ENCODE measurements around the gene SPRED1.
"Not testable (repeated sequence)": the region's sequence is repeated elsewhere in the genome, so short reads cannot be mapped to it uniquely, and the experiment has no call there.

Gene SPRED1

DNA sequence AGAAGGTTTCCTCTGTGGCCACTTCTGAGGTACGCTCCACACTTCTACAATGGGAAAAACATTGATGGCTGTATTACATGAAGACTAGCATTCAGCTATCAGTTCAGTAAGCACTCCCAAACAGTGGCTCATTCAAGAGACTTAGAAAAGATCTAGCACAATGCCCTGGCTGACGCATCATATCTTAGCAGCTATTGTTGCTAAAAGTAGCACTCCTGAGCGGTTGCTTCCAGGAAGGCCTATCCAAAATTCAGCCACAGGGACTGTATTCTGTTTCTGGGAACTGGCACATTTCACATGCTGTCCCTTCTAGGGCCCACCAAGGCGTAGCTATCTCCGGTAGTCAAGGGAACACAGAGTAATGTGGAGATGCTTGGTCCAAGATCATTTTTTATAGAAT is 21.2 kb upstream of the SPRED1 start:
- peak in 13 of 56 donors; percentile 7 to 44 (median 20) for DNase-seq

DNA sequence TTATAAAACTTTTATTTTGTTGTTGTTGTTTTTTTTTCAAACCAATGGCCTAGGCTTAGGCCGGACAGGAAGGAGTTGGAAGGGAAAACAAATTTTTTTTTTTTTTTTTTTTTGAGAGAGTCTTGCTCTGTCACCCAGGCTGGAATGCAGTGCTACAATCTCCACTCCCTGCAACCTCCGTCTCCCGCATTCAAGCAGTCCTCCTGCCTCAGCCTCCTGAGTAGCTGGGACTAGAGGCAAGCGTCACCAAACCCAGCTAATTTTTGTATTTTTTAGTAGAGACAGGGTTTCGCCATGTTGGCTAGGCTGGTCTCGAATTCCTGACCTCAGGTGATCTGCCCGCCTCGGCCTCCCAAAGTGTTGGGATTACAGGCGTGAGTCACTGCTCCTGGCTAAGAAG is 15.6 kb upstream of the SPRED1 start:
- not testable (repeated sequence) for DNase-seq

DNA sequence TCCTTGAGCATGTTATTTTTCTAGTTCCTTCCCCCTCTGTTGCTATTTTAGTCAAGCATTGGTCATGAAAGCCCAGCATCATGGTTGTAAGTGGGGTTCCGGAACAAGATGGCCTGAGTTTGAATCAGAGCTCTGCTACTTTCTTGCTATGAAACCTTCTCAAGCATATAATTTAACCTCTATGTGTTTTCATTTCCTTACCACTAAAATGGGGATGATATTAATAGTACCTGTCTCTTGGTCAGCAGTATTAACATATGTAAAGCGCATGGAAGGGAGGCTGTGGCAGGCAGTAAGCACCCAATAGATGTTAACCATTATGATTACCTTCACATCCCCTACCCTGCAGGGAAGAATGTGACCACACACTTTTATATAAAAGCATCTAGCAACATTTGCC is 14.3 kb upstream of the SPRED1 start:
- no peak for DNase-seq

DNA sequence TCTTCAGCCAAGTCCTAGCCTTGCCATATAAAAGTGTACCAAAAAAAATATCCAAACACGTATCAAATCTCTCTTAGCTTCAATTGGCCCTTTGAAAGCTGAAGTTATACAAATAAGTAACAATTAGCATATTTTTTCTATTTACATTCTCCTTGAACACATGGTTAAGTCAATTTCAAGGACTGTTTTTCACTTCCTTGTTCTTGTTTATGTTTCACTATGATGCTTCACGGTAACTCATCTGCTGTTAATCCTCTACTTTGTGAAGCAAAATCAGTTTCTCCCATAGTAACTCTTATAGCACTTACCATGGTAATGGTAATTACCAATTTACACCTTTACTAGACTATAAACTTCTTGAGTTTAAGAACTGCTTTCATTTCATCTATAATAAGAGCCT is 10.6 kb upstream of the SPRED1 start:
- DNase-seq, result no peak

DNA sequence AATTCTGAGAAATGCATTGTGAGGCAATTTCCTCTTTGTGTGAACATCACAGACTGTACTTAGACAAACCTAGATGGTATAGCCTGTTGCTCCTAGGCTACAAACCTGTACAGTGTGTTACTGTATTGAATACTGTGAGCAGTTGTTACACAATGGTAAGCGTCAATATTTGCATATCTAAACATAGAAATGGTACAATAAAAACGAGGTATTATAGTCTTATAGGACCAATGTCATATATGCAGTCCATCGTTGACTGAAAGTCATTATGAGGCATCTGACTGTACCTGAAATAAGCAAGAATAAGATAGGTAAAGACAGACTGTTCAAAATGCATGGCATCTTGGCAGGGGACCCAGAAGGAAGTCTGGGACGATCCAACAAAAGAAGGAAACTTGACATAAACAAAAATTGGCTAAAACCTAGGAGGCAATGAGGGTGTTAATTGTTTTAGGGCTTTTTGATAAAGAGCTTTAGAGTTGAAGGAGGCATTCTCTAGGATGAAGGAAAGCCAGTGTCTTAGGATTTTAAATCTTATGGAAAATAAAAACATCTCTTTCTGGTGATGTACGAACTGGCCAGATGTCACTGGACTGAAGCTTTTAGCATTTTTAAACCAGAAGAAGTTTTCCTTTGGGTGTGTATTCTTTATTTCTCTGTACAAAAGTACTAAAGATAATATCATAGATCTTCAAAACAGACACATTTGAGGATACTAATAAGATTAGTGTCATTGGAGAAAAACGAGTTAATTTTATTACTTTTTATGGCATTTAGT is 9.2 kb upstream of the SPRED1 start:
- no peak for DNase-seq

DNA sequence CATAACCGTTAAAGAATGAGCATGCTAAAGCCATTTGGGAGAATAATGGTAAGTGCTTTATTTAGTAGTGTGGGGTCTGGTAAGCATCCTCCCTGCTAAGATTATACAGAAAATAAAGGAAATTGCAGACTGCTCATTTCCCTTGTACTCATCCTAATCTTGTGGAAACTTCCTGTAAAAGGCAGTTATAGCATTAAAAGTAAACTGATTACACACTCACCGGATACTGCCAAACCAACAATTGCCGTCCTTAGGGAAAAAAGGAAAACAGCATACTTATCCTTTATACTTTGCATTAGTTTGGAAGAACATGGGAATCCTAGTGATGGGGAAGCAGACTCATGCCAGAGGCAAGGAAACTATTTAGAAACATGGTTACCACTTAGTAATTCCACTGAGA is 5.3 kb upstream of the SPRED1 start:
- no peak for DNase-seq

DNA sequence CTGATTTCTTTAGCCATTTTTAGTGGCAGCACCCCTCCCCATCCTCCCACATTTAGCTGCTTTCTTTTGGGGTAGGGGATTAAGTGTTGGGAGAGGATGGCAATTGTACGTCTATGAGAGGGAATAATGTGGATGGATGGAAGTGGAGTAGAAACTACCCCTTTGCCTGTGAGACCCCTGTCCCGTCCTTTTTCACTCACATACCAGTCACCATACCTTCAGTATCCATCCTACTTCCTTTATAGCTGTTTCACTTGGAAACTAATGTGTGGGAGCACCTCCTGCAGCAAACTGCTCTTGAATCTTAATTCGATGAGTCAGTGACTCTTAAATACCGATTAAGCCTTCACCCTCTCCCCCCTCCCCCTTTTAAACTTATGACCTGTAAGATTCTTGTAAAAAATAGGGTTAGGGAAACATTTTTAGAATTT is 730 bp downstream of the SPRED1 start:
- peak in 9 of 56 donors; percentile 9 to 48 (median 35) for DNase-seq

DNA sequence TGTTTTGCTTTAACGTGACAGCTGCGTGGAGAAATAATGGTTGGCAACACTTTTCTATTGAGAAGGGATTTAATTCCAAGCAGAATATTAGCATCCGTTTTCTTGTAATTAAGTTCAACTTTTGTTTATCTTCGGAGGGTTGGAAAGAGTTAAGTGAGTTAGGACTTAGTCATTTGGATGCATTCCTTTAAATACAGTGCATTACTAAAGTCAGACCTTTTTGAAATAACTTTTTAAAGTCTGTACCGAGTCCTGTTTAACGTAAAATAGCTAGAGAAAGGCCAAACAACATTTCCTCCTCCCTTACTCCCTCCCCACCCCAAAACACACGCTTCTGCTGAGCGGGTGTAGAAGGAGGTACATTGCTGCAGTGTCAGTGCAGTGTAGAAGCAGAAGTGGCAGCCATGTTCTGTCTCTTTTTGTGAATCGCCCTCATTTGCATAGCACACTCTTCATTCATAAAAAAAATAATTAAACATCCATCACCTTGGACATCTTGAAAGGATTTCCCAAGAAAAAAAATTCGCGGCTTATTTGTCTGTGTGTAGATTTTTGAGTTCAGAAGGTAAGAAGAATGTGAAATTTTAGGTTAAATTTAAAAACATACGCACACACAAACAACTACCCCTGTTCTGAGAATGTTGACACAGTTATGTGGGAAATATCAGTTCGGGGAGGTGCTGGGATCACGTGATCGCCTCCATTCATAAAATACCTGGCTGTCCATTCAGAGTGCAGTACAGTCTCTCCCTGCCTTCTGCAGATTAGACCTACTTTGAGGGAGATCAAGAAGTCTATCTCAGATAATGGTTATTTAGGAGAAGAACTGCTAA is 1.6 kb downstream of the SPRED1 start:
- peak in 38 of 56 donors; percentile 3 to 61 (median 22) for DNase-seq

DNA sequence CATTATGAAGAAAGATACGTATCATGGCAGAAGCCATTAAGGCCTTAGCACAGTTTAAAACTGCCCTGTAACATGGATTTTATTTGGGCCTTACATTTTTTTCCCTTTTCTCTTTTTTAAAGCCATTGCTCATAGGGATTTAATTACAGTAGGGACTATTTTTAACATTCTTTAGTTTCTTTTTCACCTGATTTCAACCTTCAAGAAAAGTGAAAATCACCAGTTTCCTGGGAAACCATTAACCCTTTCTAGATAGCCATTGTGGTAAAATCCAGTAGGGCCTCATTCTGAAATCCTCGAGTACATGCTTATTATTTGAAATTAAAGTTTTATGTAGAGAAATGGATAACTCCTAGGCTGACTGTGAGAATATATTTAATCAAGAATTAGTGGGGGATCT is 3.1 kb downstream of the SPRED1 start:
- no peak for DNase-seq

DNA sequence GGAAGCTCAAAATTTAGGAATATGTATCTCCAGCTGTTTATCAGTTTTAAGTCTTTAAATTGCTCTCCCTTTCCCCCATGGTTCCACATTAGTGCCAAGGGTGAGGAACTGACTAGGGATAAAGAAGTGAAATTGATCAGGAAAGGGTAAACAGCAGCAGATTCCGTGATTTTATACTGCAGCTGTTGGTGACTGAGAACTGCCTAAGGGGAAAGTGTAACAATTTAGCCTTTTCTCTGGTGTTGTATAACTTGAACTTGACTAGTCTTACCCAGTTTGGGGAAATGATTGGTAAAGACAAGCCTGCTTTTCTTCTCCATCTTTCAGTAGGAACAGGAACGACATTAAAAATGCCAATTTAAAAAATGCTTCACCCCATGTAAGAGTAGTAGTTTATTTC is 5.0 kb downstream of the SPRED1 start:
- no peak for DNase-seq

DNA sequence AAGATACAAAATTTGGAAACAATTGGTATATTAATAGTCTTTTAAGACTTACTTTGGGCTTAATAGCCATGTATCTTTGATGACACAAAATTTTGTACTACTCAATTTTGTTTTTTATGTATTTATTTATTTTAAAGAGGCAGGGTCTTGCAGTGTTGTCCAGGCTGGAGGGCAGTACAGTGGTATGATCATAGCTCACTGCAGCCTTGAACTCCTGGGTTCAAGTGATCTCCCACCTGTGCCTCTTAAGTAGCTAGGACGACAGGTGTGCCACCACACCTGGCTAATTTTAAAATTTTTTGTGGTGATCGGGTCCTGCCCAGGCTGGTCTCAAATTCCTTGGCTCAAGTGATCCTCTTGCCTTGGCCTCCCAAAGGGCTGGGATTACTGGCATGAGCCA is 6.5 kb downstream of the SPRED1 start:
- no peak for DNase-seq

DNA sequence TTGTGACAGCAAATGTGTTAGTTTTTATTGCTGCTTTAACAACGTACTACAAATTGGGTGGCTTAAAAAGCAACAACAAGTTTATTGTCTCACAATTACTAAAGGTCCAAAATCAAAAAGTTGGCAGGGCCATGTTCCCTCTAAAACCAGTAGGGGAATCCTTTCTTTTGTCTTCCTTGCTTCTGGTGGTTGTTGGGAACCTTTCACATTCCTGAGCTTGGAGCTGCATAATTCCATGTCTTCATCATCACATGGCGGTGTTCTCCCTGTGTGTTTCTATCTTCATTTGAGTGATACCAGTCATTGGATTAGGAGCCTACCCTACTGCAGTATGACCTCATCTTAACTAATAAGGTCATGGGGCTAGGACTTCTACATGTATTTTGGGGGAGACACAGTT is 7.4 kb downstream of the SPRED1 start:
- DNase-seq, result no peak

DNA sequence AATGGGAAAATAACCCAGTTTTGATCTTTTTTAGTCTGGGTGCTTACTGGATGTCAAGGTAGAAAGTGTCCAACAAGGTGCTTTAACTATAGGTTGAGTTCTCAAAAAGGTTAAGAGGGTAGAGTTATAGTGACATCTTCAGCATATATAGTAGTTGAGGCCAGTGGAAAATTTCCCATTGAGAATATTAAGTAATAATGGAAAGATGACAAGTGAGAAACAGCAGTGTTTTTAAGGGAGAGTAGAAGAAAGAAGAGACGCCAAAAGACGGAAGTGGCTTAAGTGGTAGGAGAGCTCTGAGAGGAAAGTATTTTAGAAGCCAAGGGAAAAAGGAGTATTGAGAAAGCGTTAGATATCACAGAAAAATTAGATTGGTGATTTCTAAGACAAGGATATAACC is 10.6 kb downstream of the SPRED1 start:
- no peak for DNase-seq

DNA sequence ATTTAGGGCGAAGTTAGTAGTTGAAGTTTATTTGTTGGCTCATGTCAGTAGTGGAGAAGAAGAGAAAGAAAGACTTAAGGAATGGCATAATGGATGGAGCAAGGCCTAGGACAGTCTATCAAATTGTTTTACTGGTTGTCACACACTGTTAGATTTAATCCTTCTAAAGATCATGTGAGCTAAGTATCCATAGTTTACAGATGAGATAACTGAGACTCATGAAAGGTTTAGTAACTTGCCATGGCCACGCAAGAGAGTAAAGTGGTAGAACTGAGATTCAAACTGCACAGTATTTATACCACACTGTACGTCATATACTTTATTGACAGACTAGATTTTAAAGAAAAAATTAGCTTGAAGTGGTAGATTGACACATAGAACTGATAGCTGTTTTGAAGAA is 11.4 kb downstream of the SPRED1 start:
- no peak for DNase-seq

DNA sequence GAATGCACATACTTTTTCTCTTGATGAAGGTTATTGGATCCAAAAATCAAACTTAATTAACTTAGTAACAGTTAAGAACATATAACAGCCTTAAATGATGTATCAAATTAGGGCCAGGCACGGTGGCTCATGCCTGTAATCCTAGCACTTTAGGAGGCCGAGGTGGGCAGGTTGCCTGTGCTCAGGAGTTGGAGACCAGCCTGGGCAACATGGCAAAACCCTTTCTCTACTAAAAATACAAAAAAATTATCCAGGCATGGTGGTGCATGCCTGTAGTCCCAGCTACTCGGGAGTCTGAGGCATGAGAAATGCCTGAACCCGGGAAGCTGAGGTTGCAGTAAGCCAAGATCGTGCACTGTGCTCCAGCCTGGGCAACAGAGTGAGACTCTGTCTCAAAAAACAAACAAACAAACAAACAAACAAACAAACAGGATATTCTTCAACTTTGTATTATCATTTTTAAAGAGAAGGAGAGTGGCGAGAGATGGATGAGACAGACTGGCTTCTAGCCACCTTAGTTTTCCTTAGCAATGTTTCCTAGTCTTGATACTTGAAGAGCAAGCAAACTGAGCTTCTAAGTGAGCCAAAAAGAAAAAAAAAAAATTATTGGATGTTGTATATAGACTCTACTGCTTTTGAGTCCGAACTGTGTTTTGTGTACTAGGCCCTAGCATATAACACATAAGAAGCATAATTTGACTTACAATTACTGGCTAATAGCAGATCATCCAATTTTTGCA is 13.8 kb downstream of the SPRED1 start:
- DNase-seq, result peak in 6 of 56 donors; percentile 1 to 12 (median 6)

DNA sequence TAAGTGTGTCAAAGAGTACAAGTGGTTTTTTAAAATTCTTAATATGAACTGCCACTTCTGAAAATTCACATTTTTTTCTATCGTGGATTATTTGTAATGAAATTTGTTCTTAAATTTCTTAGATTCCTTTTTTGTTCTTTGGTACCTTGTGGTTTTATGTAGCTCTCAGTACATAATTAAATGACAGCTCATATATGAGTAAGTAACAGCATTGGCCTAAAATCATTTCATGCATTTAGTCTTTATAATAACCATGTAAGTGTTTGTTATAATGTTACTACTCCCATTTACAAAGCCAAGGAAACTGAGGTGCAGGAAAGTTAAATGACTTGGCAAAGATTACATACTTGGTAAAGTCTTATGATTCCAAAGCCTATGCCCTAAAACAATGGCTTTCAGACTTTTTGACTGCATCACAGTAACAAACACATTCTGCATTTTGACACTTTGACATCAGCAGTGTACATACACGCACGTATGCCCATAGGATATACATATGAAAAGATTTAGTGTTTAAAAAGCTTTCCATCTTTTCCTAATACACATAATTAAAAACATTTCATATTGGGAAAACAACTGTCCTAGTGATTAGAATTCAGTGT is 14.9 kb downstream of the SPRED1 start:
- no peak for DNase-seq

DNA sequence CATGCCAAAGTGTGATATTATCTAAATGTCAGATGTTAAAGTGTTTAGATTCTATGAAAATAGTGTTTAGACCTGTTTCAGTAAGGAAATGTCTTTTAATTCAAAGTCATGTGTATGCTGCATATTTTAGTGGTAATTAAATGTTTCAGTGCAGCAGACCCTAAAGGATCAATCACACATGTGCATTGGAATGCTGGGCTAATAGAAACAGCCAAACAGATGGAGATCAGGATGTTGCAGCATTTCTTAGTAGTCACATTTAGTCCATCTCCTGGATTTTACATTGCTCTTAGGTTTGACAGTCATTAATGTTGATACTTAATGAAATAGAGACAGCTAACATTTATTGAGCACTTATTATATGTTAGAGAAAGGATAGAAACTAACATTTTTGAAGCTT is 18.5 kb downstream of the SPRED1 start:
- DNase-seq, result no peak

DNA sequence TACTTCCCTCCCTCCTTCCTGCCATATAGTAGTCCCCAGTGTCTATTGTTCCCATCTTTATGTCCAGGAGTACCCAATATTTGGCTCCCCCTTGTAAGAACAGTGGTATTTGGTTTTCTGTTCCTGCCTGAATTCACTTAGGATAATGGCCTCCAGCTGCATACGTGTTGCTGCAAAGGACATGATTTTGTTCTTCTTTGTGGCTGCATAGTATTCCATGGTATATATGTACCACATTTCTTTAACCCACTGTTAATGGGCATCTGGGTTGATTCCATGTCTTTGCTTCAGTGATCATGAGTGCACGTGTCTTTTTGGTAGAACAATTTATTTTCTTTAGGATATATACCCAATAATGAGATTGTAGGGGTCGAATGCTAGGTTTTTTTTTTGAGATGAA is 19.3 kb downstream of the SPRED1 start:
- DNase-seq, result no peak

DNA sequence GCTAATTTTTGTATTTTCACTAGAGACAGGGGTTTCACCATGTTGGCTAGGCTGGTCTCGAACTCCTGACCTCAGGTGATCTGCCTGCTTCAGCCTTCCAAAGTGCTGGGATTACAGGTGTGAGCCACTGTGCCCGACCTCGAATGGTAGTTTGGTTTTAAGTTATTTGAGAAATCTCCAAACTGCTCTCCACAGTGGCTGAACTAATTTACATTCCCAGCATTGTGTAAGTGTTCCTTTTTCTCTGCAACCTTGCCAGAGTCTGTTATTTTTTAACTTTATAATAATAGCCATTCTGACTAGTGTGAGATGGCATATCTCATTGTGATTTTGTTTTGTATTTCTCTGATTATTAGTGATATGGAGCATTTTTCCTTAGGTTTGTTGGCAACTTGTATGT is 19.8 kb downstream of the SPRED1 start:
- DNase-seq, result not testable (repeated sequence)

DNA sequence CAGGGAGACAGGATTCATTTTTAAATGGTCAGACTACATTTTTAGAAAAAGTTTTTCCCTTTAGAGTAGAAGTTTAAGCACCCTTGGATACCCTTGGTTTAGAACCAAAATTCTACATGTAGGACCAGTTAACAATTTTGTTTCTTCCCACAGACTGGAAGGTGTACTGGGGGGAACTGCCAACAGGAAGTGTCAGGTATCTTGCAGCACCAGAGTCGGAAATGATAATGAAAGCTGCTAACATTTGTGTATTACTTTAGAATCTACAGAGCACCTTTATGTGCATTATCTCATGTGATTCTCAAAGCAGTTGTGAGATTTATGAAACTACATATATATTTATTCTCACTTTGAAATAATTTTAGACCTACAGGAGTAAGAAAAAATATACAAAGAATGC is 21.5 kb downstream of the SPRED1 start:
- no peak for DNase-seq

DNA sequence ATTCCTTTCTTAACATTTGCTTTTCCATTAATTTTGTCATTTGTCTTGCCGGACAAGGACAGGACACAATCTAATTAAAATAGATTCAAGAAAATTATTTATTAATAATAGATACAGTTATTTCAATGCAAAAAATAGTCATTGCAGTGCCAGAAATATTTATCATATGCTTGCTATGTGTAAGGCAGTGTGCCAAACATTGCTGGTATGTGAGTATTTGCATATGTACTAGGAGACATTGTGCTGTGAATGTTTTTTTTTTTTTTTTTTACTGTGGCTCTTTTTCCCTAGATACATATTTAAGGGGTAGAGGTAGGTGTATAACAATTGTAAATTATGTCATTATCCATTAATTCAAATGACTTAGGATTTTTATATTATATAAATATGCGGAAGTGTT is 23.3 kb downstream of the SPRED1 start:
- DNase-seq, result no peak

DNA sequence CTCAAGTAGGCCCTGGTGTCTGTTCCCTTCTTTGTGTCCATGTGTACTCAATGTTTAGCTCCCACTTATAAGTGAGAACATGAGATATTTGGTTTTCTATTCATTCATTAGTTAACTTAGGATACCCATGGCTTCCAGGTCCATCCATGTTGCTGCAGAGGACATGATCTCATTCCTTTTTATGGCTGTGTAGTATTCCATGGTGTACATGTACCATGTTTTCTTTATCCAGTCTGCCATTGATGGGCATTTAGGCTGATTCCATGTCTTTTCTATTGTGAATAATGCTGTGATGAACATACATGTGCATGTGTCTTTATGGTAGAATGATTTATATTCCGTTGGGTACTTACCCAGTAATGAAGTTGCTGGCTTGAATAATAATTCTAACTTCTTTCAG is 24.6 kb downstream of the SPRED1 start:
- not testable (repeated sequence) for DNase-seq
